ENCODE data around the gene PM20D1.
"Not testable (repeated sequence)": the region's sequence is repeated elsewhere in the genome, so short reads cannot be mapped to it uniquely, and the experiment has no call there.

The PM20D1 gene

DNA sequence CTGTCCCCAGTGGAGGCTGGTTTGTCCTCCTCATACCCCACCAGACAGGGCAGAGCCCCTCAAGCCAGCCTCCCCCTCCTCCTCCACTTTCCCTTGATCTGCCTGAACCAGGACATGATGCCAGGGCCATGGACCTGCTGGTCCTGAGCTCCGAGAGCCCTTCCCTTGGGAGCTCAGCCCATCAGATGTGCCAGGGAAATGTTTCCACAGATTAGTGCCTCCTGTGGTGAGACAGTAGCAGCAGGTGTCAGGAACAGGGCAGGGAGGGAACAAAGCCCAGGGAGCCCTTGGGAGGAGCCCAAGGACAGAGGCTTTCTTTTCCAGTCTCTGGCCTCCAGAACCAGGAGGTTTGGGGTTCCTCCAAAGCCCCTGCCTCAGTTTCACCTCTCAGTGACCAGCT, 22.3 kb downstream of the PM20D1 start:
- Mint-ChIP-seq H3K36me3 (ENCODE audit: low read depth) (no peaks in the 10 kb centered on the region), H3K4me3 (no peak overlapping the region), H3K4me1 (peaks cover 26% of the 10 kb centered on the region), H3K9me3 (peaks cover 12% of the 10 kb centered on the region), H3K27me3 (ENCODE audit: low read depth) (no peaks in the 10 kb centered on the region), H3K27ac (peak overlapping the region in 1 of 3 experiments; percentile 91)
- TF ChIP-seq, protein P1, sequence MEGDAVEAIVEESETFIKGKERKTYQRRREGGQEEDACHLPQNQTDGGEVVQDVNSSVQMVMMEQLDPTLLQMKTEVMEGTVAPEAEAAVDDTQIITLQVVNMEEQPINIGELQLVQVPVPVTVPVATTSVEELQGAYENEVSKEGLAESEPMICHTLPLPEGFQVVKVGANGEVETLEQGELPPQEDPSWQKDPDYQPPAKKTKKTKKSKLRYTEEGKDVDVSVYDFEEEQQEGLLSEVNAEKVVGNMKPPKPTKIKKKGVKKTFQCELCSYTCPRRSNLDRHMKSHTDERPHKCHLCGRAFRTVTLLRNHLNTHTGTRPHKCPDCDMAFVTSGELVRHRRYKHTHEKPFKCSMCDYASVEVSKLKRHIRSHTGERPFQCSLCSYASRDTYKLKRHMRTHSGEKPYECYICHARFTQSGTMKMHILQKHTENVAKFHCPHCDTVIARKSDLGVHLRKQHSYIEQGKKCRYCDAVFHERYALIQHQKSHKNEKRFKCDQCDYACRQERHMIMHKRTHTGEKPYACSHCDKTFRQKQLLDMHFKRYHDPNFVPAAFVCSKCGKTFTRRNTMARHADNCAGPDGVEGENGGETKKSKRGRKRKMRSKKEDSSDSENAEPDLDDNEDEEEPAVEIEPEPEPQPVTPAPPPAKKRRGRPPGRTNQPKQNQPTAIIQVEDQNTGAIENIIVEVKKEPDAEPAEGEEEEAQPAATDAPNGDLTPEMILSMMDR (IDR thresholded peaks at IDR 0.05; ENCODE audit: unreplicated experiment in 3 of 3): no peak

DNA sequence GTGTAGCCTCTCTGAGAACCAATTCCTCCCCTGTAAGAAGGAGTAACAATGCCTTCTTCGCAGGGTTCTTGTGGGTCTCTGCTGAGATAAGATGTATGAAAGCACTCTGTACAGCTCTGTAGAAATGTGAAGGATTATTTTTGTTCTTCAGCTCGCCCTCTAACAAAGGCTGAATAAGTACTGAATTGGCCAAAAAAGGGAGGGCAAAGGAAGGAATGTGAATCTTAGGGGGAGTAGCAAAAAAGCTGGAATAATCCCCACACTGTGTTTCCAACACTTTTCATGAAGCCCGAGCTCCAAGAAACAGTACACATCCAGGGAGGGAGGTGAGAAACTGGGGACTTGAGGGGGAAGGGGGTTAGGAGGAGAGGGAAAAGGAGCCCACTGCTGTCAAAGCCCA, 22.9 kb downstream of the PM20D1 start:
- TF ChIP-seq, protein P1 (IDR thresholded peaks at IDR 0.05; ENCODE audit: unreplicated experiment in 3 of 3): no peak

DNA sequence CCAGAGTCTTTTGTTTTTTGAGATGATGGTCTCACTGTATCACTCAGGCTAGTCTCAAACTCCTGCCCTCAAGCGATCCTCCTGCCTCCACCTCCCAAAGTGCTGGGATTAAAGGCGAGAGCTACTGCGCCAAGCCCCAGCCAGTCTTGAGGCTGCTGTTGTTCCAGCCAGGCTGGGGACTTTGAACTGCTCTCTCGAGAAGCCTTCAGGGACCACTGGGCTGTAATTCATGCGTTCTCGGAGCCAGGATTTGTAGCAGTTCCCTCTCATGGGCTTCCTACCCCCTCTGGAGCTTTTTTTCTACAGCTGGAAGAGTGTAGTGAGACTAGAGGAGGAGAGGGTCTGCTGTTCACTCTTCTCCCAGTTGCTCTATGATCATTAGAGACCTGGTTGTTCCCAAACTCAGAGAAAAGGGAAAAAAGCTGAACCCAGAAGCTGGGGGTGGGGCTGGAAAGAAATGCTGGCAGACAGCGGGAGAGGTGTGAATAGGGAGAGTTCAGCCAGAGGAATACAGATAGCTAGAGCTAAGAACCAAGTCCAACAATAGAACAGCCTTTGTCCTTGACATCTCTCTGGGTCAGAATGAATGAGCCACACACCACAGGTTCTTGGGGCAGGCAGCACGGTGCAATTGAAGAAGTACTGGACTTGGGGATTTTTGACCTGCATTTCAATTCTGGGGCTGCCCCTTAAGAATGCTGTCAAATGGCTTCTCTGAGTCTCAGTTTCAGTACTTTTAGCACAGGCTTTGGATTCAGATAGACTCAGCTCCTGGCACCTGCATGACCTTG, 23.7 kb downstream of the PM20D1 start:
- TF ChIP-seq, protein P1 (IDR thresholded peaks at IDR 0.05; ENCODE audit: unreplicated experiment in 3 of 3): no peak
- Mint-ChIP-seq H3K4me1 (peaks cover 18% of the 10 kb centered on the region), H3K4me3 (peak overlapping the region in 1 of 3 experiments; percentile 39), H3K9me3 (peaks cover 12% of the 10 kb centered on the region), H3K36me3 (ENCODE audit: low read depth) (no peaks in the 10 kb centered on the region), H3K27me3 (ENCODE audit: low read depth) (no peaks in the 10 kb centered on the region), H3K27ac (peak overlapping the region; percentile 44 to 91 (median 91))

More for the DNA sequence above, 22.9 kb downstream of the PM20D1 start:
- Mint-ChIP-seq H3K27ac (peak overlapping the region; percentile 54 to 91 (median 91)), H3K4me3 (peak overlapping the region in 1 of 3 experiments; percentile 39), H3K4me1 (peaks cover 21% of the 10 kb centered on the region), H3K27me3 (ENCODE audit: low read depth) (no peaks in the 10 kb centered on the region), H3K36me3 (ENCODE audit: low read depth) (no peaks in the 10 kb centered on the region), H3K9me3 (peaks cover 12% of the 10 kb centered on the region)

DNA sequence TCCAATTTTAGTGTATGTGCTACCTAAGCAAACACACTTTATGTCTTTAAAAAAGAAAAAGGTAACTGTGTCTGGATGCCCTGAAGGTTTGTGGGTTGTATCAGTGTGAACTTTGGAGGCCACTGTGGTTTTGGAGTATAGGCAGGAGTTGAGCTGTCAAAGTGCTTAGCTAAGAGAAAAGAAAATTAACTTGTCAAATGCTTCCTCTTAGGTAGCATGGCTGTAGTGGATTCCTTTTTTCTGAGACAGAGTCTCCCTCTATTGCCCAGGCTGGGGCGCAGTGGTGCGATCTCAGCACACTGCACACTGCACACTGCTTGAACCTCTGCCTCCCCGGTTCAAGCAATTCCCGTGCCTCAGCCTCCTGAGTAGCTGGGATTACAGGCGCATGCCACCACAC, 25.8 kb downstream of the PM20D1 start:
- no peak overlapping the region for H3K27ac Mint-ChIP-seq
- TF ChIP-seq, protein P1 (IDR thresholded peaks at IDR 0.05; ENCODE audit: unreplicated experiment in 3 of 3): no peak
- H3K36me3 Mint-ChIP-seq (ENCODE audit: low read depth): no peaks in the 10 kb centered on the region

DNA sequence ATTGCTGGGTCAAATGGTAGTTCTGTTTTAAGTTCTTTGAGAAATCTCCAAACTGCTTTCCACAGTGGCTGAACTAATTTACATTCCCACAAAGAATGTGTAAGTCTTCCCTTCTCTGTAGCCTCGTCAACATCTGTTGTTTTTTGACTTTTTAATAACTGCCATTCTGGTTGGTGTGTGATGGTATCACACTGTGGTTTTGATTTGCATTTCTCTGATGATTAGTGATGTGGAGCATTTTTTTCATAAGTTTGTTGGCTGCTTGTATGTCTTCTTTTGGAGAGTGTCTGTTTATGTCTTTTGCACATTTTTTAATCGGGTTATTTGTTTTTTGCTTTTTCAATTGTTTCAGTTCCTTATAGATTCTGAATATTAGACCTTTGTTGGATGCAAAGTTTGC, 26.7 kb downstream of the PM20D1 start:
- H3K27me3 Mint-ChIP-seq (ENCODE audit: low read depth); H3K36me3 Mint-ChIP-seq (ENCODE audit: low read depth); H3K4me3 Mint-ChIP-seq; H3K27ac Mint-ChIP-seq: not testable (repeated sequence)
- Mint-ChIP-seq H3K4me1 (peaks cover 18% of the 10 kb centered on the region), H3K9me3 (peaks cover 12% of the 10 kb centered on the region)

More for the DNA sequence above, 25.8 kb downstream of the PM20D1 start:
- H3K27me3 Mint-ChIP-seq (ENCODE audit: low read depth): no peaks in the 10 kb centered on the region
- H3K9me3 Mint-ChIP-seq: peaks cover 12% of the 10 kb centered on the region
- peaks cover 18% of the 10 kb centered on the region for H3K4me1 Mint-ChIP-seq
- no peak overlapping the region for H3K4me3 Mint-ChIP-seq

DNA sequence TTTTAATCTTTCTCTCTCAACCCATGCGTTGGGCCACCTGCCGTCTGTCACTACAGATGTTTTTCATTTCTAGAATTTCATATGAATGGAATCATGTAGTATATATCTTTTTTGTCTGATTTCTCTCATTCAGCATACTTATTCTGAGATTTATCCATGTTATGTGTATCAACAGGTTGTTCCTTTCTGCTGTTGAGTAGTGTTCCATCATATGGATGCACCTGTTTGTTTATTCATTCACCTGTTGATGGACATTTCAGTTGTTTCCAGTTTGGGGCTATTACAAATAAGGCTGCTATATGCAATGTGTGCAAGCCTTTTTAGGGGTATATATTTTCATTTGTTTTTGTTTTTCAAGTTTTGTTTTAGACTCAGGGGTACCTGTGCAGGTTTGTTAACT, 27.5 kb downstream of the PM20D1 start:
- H3K27ac Mint-ChIP-seq: no peak overlapping the region
- H3K4me1 Mint-ChIP-seq: peaks cover 19% of the 10 kb centered on the region
- H3K36me3 Mint-ChIP-seq (ENCODE audit: low read depth): no peaks in the 10 kb centered on the region
- TF ChIP-seq, protein P1 (IDR thresholded peaks at IDR 0.05; ENCODE audit: unreplicated experiment in 3 of 3): no peak
- no peaks in the 10 kb centered on the region for H3K27me3 Mint-ChIP-seq (ENCODE audit: low read depth)
- no peak overlapping the region for H3K4me3 Mint-ChIP-seq
- H3K9me3 Mint-ChIP-seq: peaks cover 12% of the 10 kb centered on the region

Measured in nephron (organoid).